Measurements from ENCODE around the gene PHETA2.

Gene PHETA2

GRCh38 chr22:42074132-42074811 is at the start of gene PHETA2:
PHETA2 (plus strand) TSS chr22:42074248; CDS start chr22:42077294, 3,046 bp downstream.
- no peak for DNase-seq (ENCODE audit: extremely low read depth in 1 of 2, low read depth in 1 of 2)

- DNase-seq (ENCODE audit: extremely low read depth in 1 of 2, low read depth in 1 of 2): no peak
Measured at GRCh38 chr22:42025421-42025820, 48.6 kb upstream of the PHETA2 start.

- no peak for DNase-seq (ENCODE audit: extremely low read depth in 1 of 2, low read depth in 1 of 2)
Measured at GRCh38 chr22:42026705-42027104, 47.3 kb upstream of the PHETA2 start.

- no peak for DNase-seq (ENCODE audit: extremely low read depth in 1 of 2, low read depth in 1 of 2)
Measured at GRCh38 chr22:42033263-42034181, 40.5 kb upstream of the PHETA2 start.

GRCh38 chr22:42035256-42035655 is 38.8 kb upstream of the PHETA2 start:
- DNase-seq (ENCODE audit: extremely low read depth in 1 of 2, low read depth in 1 of 2): no peak

DNA sequence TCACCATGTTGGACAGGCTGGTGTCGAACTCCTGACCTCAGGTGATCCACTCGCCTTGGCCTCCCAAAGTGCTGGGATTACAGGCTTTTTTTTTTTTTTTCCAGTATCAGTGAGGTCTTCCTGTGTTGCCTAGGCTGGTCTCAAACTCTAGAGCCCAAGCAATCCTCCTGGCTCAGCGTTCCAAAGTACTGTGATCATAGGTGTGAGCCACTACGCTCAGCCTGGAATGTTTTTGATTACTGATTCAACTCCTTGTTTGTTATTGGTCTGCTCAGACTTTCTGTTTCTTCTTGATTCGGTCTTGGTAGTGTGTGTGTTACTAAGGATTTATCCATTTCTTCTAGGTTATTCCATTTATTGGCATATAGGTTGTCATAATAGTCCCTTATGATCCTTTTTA is 34.8 kb upstream of the PHETA2 start:
- DNase-seq (ENCODE audit: extremely low read depth in 1 of 2, low read depth in 1 of 2): no peak

DNA sequence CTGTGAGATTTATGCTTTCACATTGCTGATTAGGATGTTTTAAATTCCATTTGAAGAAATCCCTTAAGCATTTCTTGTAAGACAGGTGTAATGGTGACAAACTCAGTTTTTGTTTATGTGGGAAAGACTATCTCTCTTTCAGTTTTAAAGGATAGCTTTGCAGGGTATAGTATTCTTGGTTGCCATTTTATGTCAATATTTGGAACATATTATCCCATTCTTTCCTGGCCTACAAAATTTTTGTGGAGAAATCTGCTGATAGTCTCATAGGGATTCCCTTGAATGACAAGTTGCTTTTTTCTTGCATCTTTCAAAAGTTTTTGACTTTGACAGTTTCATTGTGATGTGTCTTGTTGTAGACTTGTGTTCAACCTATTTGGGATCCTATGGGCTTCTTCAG is 32.3 kb upstream of the PHETA2 start:
- DNase-seq (ENCODE audit: extremely low read depth in 1 of 2, low read depth in 1 of 2): no peak

DNA sequence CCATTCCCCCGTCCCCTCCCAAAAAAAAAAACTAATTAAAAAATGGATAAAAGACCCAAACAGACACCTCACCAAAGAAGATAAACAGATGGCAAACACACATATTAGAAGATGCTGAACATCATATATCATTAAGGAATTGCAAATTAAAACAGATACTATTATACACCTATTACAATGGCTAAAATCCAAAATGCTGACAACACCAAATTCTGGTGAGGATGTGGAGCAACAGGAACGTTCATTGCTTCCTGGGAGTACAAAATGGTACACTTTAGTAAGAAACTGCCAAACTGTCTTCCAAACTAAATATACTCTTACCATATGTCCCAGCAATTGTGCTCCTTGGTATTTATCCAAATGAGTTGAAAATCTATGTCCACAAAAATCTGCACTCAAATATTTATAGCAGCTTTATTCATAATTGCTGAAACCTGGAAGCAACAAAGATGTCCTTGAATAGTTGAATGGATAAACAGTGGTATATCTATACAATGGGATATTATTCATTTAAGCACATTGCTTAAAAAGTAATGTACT is 23.3 kb upstream of the PHETA2 start:
- no peak for DNase-seq (ENCODE audit: extremely low read depth in 1 of 2, low read depth in 1 of 2)

DNA sequence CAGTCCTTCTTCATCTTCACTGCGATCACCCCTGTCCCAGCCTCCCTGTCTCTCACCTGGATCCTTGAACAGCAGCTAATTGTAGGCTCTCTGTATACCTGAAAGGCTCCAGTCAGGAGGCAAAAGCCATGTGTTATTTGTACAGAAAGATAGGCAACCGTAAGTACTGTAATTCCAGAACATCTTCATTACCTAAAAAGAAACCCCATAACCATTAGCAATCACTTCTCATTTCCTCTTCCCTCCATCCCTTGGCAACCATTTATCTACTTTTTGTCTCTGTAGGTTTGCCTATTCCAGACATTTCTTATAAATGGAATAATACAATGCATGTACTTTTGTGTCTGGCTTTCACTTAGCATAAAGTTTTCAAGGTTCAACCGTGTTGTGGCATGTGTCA is 21.3 kb upstream of the PHETA2 start:
- DNase-seq (ENCODE audit: extremely low read depth in 1 of 2, low read depth in 1 of 2): no peak

- no peak for DNase-seq (ENCODE audit: extremely low read depth in 1 of 2, low read depth in 1 of 2)
Measured at GRCh38 chr22:42056757-42057511, 17.1 kb upstream of the PHETA2 start.

- DNase-seq (ENCODE audit: extremely low read depth in 1 of 2, low read depth in 1 of 2): no peak
Measured at GRCh38 chr22:42060489-42060888, 13.6 kb upstream of the PHETA2 start.

GRCh38 chr22:42061041-42061440 is 13.0 kb upstream of the PHETA2 start:
- DNase-seq (ENCODE audit: extremely low read depth in 1 of 2, low read depth in 1 of 2): no peak

DNA sequence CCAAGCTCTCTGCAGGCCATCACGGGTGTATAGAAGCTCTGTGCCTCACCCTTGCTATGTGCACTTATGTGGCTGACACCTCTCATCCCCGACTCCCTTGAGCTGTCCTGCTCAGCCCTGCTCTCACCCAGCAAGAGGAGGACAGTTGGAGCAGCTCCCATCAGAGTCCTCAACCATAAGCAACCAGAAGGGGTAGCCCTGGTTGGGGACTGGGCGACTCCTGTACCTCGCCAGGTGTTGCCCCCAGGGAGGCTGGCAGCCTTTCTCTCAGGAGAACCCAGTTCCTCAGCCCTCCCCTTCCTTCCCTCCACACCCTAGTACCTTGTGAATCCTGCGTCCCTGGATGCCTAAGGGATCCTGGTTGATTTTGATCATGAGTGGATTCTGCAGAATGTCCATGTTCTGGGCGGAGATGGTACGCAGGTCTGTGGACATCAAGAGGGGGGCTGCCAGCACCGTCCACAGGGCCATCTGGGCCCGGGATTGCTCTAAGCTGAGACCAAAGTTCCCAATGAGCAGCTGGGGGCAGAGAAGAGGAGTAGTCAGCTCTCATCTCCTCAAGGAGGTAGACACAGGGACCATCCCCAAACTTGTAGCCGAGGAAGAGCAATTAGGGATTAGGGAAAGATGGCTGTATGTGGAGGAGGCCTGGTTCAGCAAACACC is 11.4 kb upstream of the PHETA2 start:
- DNase-seq (ENCODE audit: extremely low read depth in 1 of 2, low read depth in 1 of 2): no peak

- DNase-seq (ENCODE audit: extremely low read depth in 1 of 2, low read depth in 1 of 2): no peak
Measured at GRCh38 chr22:42064629-42065028, 9.4 kb upstream of the PHETA2 start.

GRCh38 chr22:42065438-42066125 is 8.5 kb upstream of the PHETA2 start:
- no peak for DNase-seq (ENCODE audit: extremely low read depth in 1 of 2, low read depth in 1 of 2)

GRCh38 chr22:42066126-42066761 is 7.8 kb upstream of the PHETA2 start:
- no peak for DNase-seq (ENCODE audit: extremely low read depth in 1 of 2, low read depth in 1 of 2)

- no peak for DNase-seq (ENCODE audit: extremely low read depth in 1 of 2, low read depth in 1 of 2)
Measured at GRCh38 chr22:42066937-42067336, 7.1 kb upstream of the PHETA2 start.

DNA sequence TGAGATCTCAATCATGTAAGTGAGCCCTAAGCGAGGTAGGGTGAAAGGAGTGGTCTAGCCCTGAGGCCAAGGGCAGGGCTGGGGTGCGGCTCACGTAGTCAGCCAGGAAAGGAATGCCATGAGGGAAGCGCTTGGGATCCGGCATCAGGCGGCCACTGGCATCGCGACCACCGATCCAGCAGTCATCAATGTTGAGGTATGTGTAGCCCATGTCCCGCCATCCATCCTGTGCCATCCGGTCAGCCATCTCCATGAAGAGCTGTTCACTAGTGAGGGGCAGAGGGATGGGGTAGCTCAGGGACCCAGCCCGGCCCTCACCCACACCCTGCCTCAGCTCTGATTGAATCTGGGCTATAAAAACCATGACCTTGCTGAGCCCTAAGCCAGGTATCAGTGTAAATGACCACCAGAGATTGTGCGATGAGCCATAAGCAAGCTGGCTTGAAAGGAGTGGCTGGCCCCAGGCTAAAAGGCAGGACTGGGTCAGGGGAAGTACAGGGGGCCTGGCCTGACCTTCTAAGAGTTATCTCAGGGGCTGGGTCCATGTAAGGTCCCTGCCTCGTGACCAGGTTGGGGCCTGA is 6.3 kb upstream of the PHETA2 start:
- no peak for DNase-seq (ENCODE audit: extremely low read depth in 1 of 2, low read depth in 1 of 2)

DNA sequence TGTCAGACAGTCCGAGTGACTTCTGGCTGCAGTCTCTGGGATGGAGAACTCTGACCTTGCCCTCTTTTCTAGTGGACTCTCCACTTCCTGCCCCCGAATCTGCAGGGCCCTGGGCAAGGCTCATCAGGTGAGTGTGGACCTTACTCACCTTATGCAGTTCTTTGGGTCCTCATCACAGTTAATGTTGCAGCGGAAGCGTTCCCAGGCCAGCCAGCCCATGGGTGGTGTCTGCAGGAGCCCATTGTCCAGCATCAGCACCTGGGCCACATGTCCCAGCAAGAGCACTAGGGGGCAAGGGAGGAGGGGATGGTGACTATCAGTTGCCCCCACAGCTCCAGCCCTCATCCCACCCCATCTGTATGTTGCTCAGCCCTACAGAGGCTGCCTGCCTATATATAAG is 5.8 kb upstream of the PHETA2 start:
- no peak for DNase-seq (ENCODE audit: extremely low read depth in 1 of 2, low read depth in 1 of 2)

Data from activated CD8-positive, alpha-beta memory T cell treated with anti-CD3 and anti-CD28 coated beads for 1 hour (primary cell).